Measurements from ENCODE around the gene MYO1B.

- TF ChIP-seq CTCF (conservative IDR thresholded peaks at IDR 0.05 in 1 of 2, IDR thresholded peaks at IDR 0.05 in 1 of 2; ENCODE audit: extremely low read depth in 1 of 2, insufficient read depth in 1 of 2, low read depth in 1 of 2, low read length in 2 of 2) (no peak), EZH2 (IDR thresholded peaks at IDR 0.05; ENCODE audit: borderline replicate concordance, low read length) (no peak)
These were observed 17.8 kb downstream of the MYO1B start for GRCh38 chr2:191263050-191263449.
